Esophagus squamous epithelium (tissue), 4 donors: Measurements from ENCODE around the gene PIF1.

ENCODE experiments used
- CTCF ChIP-seq, 6 experiments: fragments of 450-650 bp in 4 of 6; fragments of 200-600 bp in 2 of 6; sonication (generic) in 2 of 6; IDR thresholded peaks; one replicate each; pipeline ENCODE4 v1.5.1; 2016 to 2019; ENCODE audit warnings: antibody characterized with exemption in 6 of 6, mild to moderate bottlenecking in 4 of 6, moderate library complexity in 4 of 6
- POLR2A ChIP-seq, 4 donors: fragments of 450-650 bp; IDR thresholded peaks; one replicate each; pipeline ENCODE4 v1.6.1; 2017; ENCODE audit warnings: antibody characterized with exemption in 4 of 4, mild to moderate bottlenecking in 4 of 4, moderate library complexity in 3 of 4

- TF ChIP-seq CTCF (IDR thresholded peaks at IDR 0.05) (no peak), POLR2A (IDR thresholded peaks at IDR 0.05) (no peak)
Observed at GRCh38 chr15:64845831-64846595, 20.6 kb upstream of the PIF1 start.
